GM18870 (cell line): ENCODE results near the gene CYP46A1.

Source experiments
- ATAC-seq: cut with Tn5 transposase; IDR thresholded peaks from one replicate; pipeline ENCODE4 v1.9.1; 2021; ENCODE audit warnings: moderate library complexity; ENCODE audit not compliant: unreplicated experiment

CYP46A1 gene

GRCh38 chr14:99707420-99707819 is 23.3 kb downstream of the CYP46A1 start:
- ATAC-seq, result no peak

DNA sequence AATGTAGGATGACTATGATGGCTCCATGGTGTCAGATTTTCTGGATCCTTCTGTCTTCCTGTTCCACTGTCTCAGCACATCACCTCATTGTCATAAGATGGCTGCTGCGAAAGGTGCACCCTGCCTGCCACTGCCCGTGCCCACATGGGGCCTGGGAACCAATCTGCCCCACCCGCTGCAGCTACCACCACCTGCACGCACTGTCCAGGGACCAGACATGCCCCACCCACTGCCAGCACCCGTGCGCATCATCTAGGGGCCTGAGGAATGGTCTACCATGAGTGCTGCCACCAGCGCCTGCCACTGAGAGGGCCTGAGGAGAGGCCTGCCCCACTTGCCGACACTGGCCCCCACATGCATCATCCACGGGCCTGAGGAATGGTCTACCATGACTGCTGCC is 23.8 kb downstream of the CYP46A1 start:
- no peak for ATAC-seq

- ATAC-seq, result no peak
These were observed 24.4 kb downstream of the CYP46A1 start for GRCh38 chr14:99708449-99708848.

GRCh38 chr14:99713972-99714371 is 29.9 kb downstream of the CYP46A1 start:
- ATAC-seq, result no peak

DNA sequence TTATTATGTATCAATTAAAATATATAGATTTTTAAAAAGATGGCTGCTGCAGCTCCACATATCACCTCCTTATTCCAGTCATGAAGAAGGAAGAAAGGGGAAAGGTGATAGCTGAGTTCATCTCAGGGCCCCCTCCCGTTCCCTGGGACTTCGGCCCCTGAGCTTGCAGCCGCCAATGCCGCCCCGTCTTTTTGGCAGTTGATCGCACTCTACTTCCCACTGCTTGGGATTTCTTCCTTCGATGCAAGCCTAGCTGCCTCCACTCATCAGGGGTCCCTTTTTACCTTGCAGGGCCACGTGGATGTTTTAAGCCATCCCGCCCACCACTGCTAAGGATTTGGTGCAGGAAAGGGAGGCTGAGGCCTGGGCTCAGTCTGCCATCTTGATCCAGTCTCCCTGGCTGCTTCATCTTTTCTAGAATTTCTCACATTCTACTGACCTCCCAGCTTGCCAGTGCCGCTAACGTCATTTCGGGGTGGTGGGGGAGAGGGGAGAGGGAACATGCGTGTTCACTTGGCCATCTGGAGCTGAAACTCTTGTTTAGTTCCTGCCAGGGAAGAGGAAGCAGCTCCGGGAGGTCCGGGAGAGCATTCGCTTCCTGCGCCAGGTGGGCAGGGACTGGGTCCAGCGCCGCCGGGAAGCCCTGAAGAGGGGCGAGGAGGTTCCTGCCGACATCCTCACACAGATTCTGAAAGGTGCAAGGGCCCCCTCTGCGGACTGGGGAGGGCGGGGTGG is 31.3 kb downstream of the CYP46A1 start:
- no peak for ATAC-seq

GRCh38 chr14:99716091-99716849 is 32.2 kb downstream of the CYP46A1 start:
- no peak for ATAC-seq

DNA sequence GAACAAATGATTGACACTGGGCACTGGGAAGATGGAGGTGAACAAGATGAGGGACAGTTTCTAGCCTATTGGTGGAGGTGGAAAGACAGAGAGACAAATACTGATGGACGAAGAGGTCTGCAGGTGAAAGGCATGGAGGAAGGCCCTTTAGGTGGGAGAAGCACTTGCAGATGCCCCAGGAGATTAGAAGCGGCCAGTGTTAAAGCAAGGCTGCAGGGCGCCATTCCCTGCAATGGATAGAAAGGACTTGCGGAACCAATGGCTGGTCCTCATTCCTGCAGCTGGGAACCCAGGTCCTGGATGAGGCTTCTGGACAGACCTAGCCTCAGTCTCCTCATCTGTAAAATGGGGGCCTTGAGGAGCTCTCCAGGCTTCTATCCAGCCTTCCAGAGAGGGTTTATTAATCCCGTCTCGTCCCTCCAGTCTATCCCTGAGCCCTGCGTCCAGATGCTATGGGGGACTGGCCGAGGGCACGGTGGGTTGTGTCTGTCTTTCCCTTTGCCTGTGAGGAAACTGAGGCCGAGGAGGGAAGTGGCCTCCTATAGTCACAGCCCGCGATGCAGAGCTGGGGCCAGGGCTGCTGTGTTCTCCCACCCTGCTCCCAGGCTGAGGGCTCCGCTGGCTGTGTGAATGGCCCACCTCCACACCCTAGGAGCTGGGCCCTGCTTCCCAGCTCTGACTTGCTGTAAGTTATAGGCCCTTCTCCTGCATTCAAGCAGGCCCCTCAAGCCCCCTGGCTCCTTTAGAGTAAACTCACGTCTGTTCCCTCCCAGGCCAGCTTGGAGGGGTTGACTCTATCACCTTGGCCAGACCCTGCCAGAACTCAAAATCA is 33.0 kb downstream of the CYP46A1 start:
- no peak for ATAC-seq

GRCh38 chr14:99717682-99718013 is 33.5 kb downstream of the CYP46A1 start:
- ATAC-seq, result no peak

GRCh38 chr14:99718031-99718810 is 34.1 kb downstream of the CYP46A1 start:
- ATAC-seq, result peak; percentile 63

DNA sequence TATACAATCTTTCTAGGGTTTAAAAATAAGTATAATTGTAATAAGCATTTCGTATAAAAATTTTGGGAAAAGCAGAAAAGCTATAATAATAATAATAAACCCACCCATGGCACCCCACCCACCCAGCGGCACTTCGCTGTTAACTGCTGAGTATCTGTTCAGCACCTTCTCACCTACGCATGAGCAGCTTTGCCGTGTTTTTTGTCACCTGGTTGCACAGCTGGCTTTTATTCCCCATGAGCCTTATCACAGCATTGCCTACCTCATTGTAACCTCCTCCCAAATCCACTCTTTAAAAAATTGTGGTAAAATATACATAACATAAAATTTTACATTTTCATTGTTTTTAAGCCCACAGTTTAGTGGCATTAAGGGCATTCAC is 34.7 kb downstream of the CYP46A1 start:
- peak; percentile 42 for ATAC-seq

GRCh38 chr14:99720941-99721791 is 37.1 kb downstream of the CYP46A1 start:
- no peak for ATAC-seq

- ATAC-seq, result no peak
These were observed 37.9 kb downstream of the CYP46A1 start for GRCh38 chr14:99721792-99722516.

DNA sequence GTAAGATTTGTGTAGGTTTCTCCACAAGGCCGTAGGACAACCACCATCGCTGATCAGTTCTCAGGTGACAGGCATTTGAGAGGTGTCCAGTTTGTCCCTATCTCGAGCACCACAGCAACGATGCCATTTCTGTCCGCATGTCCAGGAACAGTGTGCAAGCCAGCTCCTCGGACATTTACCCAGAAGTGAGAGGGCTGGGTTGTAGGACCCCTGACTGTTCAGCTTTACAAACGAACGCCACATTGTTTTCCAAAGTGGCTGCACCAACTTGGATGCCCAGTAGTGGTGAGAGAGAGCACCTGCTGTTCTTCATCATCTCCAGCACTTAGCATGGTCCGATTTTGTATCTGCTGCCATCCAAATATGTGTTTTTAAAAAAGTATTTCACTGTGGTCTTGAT is 38.6 kb downstream of the CYP46A1 start:
- ATAC-seq, result no peak

DNA sequence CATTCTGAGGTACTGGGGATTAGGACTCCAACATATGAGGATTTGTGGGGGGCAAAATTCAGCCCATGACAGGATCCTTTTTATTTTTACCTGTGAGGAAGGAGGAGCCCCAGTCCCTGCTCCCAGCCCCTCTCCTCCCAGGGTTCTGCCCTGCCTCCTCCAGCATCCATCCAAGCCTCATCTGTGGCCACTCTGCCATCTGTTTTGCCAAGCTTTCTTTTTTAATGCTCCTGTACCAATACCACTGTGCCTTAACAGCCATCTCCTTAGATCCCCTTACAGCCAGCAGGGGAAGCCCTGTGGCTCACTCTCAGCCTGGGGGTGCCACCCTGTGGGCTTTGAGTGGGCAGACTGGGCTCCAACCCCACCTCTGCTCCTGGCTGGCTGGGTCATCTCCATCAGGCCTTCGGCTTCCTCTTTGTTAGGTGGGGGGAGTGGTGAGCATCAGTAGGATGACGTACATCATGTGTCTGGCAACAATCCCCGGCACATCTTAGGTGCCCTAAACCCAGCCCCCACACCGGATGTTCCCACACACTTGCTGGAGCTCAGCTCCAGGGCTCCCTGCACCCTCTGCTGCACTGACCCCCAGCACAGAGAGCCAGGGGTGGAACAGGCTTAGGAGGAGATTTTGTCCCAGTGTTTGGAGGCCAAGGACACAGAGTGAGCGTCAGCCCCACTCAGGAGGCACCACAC is 40.2 kb downstream of the CYP46A1 start:
- ATAC-seq, result no peak

DNA sequence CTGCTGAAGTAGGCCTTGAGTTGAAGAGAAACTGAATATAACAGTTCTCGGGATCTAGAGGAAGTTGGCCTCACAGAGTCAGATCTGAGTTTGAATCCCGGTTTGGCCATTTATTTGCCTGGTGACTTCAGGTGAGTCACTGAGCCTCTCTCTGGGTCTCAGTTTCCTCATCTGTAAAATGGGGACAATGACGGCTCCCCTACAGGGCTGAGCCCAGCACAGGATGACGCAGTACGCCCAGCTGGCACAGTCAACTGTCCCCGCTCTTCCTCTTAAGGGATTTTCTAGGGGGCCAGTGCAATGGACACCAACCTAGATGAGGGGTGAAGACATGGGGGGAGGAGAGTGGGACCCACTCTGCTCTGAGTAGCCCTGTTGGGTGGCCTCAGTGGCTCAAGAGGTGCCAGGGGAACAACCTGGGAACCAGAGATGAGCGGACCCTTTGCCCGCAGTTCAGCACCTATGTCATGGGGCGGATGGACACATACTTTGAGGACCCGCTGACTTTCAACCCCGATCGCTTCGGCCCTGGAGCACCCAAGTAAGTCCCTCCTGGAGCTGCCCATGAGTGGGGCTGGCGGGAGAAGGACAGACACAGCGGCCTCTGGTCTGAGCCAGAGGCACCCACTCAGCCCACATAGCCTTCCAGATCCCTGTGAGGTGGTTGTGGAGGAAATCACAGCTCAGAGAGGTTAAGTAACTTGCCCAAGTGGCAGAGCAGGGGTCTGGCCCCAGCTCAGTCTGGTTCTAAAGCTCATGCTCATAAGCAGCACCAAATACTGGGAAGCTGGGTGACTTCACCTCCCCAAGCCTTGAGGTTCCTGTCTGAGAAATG is 41.1 kb downstream of the CYP46A1 start:
- ATAC-seq, result no peak

- no peak for ATAC-seq
These were observed 41.9 kb downstream of the CYP46A1 start for GRCh38 chr14:99725774-99726537.

DNA sequence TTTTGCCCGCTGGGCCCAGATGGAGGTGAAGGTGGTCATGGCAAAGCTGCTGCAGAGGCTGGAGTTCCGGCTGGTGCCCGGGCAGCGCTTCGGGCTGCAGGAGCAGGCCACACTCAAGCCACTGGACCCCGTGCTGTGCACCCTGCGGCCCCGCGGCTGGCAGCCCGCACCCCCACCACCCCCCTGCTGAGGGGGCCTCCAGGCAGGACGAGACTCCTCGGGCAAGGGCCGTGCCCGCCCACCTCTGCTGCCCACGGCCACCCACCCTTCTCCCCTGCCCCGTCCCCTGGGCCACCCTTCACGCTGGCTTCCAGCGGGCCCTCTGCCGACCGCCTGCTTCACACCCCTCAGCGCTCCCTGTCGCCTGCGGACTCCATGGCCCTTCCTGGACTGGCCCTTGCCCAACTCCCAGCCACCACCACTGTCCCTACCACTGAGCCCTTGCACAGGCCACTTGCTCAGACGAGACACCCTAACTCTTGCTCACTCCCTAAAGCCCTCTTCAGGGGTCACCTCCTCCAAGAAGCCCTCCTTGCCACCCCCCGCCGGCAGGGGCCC is 42.5 kb downstream of the CYP46A1 start:
- no peak for ATAC-seq
